HG03060 (cell line): ENCODE results near the gene CACNA1I.

Source experiments
- ATAC-seq: cut with Tn5 transposase; IDR thresholded peaks from one replicate; pipeline ENCODE4 v1.9.1; 2021; ENCODE audit warnings: low read depth, moderate number of reproducible peaks; ENCODE audit not compliant: unreplicated experiment

Gene CACNA1I

DNA sequence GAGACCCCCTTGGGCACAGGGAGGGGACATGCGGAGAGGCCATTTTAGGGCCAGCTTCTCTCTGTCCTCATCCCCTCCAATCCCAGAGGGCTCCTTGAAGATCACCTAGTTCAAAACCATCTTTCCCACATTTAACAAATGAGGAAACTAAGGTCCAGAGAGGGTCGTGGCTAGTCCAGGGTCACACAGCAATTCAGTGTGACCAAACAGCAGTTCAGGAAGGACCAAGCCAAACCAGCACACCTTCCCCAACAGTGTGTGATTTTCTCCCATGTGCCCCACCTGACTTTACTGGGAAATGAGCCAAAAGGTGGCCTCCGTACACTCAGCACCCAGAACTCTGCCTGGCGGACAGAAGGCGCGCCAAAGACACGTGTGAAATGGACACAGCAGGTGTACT, 51.3 kb downstream of the CACNA1I start:
- ATAC-seq: no peak

DNA sequence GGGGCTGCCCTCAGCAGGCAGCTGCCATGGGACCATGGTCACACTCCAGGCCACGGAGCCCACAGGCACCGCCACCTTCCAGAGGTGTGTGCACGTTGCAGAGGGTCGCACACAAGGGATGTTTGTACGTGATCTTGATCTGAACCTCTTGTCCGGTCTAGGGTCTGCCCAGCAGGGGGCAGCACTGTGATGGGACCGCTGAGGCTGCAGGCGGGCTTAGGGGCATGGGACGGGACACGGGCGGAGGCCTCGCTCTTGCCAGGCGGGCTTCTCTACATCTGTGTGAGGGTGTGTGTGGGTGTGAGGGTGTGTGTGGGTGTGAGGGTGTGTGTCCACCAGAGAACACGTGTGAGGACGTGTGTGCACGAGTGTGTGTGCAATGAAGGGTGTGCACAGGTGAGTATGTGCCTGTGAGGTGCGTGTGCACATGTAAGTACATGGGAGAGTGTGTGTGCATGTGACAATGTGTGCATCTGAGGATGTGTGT, 52.4 kb downstream of the CACNA1I start:
- ATAC-seq: no peak

DNA sequence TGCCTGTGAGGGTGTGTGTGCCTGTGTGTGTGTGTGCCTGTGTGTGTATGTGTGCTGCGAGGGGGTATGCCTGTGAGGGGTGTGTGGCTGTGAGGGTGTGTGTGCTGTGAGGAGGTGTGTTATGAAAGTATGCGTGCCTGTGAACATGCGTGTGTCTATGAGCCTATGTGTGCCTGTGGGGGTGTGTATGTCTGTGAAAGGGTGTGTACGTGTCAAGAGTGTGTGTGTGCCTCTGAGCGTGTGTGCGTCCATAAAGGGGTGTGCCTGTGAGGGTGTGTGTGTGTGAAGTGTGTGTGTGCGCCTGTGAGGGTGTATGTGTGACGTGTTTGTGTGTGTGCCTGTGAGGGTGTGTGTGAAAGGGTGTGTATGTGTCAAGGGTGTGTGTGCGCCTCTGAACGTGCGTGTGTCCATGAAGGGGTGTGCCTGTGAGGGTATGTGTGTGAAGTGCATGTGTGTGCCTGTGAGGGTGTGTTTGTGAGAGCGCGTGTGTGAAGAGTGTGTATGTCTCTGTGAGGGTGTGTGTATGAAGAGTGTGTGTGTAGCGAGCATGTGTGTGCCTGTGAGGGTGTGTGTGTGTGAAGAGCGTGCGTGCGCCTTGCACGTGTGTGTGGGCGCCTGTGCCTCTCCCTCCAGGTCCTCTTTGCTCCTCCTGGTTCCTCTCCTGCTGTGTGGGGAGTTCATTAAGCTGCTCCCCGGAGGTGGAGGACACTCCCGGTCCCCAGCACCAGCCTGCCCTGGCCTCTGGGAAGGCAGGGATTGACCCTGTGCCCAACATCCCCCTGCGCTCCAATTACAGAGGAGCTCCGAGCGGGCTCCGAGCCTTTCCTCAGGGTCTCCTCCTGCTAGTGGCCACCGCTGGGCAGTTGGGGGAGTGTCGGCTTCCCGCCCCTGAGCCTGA, 53.3 kb downstream of the CACNA1I start:
- no peak for ATAC-seq

DNA sequence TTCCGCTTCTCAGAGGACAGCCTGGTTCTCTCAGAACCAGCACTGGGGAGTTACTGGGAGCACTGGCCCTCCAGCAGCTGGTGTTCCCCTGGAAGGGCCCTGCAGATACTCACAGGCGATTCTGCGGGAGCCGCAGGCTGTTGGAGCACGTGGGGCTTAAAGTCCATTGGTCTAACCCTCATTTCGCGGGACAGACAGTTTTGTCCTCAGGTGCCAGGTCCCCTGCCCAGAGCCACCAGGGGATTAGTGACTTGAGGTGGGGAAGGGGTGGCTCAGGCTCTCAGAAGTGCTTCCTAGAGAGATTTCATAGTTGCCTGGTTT, 53.9 kb downstream of the CACNA1I start:
- no peak for ATAC-seq

DNA sequence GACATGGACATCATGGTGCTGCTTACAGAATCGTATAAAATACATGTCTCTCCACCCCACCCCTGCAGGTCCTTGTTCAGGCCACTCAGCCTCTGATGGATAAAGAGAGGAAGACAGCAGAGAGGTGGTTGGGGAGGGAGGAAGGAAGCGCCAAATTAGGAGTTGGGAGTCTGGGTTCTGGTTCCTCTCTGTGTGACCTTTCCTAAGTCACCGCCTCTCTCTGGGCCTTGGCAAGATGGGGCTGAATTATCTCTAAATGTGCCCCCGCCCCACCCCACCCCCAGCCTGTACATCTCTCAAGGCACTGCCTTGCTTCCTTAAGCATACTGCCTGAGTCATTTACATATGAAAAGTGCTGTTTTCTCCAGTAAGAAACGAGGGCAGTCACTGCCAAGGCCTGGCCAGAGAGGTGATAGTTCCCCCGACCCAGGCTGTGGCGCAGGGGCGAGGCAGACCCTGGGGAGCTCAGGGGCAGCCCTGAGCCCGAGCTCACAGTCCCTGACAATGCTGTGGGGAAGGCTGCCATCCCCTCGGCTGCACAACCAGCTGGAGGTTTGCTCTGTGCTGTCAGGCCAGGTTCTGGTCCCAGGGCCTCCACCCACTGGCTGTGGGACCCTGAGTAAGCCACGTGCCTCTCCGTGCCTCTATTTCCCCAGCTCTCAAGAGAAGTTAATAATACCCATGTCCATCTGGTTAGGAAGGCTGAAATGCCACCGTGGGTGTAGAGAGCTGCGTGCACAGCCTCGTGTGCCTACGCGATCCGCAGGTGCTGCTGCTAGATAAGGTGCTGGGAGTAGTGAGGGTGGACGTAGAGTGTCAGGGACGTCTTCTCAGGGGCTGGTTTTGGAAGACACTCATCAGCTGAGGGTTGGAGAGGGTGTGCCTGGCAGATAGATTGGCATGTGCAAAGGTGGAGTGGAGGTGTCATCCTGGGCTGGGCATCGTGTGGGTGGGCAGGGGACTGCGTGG, 55.3 kb downstream of the CACNA1I start:
- no peak for ATAC-seq

DNA sequence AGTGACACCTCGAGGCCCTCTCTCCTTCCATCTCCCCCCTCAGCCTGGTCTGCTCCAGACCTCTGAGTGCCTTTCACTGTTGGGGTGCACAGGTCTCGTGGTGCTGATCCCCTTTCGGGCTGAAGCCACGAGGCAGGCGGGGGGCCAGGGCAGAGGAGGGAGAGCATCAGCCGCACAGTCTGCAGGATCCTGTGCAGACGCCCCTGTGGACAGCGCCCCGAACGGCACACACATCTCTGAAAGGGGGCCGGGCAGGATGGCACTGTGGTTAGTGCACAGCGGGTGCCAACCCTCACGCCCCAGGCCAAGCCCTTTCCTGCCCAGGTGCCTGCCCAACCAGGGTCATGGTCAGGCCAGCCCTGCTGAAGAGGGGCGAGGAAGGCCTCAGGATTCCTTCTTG, 56.7 kb downstream of the CACNA1I start:
- ATAC-seq: no peak

DNA sequence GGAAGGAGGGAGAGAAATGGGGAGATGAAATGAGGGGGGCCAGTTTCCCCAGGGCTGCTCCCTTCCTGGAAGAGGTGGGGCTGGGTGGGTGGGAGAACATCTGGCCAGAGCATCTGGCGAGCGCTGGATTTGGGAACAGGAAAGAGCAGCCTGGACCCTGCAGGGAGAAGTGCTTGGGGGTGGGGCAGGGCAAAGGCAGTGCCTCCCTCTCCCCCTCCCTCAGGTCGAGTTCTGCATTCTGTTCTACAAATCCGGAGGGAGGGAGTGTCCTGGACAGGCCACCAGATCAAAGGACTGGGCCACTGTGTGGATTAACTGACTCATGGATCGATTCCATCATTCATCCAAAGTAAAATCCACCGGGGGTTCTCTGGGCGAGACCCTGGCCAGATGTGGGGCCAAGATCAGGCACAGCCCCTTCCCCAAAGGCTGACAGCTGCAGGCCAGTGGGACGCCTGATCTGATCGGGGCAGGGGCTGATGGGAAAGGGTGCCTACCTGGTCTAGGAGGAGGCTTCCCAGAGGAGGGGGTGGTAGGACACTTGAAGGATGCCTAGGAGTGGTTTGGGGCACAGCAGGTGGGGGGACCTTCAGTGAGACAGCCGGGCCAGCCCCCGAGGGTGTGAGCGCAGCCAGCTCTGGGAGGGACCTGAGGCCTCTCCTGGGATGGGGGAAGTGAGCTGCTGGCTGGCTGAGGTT, 57.5 kb downstream of the CACNA1I start:
- ATAC-seq: no peak

DNA sequence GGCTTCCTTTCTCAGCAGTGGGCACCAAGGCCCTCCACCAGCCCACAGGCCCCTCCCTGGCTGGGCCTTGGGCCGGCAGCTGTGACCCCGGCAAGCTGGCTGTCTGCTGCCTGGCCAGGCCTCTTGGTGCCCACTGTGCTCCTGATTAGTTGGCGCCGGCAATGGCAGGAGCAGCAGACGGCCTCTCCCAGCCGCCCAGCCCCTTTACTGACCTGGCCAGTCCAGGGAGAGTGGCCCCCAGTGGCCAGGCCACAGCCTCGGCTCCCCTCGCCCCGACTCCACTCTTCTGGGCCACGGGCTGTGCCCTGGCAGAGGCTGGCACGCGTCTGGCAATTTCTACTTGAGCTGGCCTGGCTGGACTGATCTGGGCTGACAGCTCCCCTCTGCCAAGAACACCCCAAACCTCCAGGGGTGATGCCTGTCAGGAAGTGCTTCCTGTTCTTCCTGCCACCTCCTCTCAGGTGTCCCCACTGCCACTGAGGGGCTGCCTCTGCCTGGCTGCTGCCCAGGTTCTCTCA, 58.1 kb downstream of the CACNA1I start:
- no peak for ATAC-seq

DNA sequence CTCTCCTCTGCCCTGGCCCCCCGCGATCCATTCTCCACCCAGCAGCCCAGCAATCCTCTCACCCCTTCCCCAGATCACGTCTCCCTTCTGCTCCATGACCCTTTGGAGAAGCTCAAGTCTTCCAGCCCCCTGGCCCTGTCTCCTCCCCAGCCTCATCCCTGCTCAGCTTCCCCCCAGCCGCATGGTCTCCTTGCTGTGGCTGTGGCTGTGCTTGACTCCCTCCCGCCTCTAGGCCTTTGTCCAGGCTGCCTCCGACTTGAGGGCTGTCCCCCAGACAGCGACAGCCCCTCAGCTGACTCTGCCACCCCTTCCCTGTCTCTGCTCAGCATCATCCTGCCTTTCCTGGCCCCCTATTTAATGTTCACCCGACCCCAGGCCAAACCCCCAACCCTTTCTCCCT, 59.3 kb downstream of the CACNA1I start:
- no peak for ATAC-seq

DNA sequence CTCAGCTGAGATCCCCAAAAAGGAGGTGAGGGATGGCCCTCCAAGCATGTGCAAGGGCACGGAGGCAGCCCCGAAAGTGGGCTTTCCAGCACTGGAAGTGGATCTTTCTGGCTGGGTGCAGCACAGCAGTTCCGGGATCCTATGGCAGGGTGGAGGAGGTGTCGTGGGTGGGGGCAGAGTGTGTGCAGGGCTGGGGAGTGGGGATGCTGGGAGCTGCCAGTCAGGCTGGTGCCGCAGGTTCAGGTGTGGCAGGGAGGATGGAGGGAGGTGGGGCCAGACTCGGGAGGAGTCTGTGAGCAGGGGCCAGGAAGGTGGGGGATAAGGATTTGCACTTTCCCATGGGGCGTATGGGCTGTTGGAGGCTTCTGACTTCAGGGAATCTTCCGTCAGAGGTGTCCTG, 60.2 kb downstream of the CACNA1I start:
- ATAC-seq: no peak

DNA sequence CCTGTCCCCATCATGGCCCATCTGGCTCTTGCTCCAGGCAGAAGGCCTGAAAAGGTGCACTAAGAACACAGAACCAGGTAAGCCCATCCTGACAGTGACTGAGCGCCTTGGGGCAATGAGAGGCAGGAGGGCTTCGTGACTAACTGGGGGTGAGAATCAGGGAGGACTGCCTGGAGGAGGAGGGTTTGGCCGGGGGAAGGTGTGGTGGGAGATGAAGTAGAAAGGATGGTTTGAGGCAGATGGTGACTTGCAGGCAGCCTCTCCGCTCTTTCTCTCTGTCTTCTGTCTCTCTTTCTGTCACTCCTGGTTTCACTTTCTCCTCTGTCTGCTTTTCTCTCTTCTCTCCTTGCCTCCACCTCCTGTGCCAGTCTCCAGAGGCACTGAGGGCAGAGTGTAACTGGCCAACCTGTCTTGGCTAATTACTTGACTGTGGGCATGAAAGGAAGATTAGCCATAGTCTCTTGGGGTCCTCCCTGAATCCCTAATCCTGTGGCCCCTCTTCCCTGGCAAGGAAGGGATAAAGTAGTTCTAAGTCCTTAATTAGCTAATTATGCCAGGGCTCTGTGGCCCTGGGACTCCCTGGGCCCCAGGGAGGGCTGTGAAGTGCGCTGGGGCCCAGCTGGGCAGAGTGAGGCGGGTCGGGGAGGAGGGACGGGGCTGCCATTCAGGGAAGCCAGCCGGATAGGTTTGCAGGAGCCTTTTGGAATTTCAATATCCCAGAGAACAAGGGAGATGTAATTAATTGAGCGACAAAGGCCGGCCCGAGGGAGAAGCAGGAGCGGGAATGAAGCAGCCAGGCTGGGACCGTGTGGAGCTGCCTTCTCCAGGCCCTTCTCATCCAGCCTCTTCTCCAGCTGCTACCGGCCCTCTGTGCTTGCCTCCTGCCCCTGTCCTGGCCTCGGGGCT, 61.1 kb downstream of the CACNA1I start:
- ATAC-seq: no peak

DNA sequence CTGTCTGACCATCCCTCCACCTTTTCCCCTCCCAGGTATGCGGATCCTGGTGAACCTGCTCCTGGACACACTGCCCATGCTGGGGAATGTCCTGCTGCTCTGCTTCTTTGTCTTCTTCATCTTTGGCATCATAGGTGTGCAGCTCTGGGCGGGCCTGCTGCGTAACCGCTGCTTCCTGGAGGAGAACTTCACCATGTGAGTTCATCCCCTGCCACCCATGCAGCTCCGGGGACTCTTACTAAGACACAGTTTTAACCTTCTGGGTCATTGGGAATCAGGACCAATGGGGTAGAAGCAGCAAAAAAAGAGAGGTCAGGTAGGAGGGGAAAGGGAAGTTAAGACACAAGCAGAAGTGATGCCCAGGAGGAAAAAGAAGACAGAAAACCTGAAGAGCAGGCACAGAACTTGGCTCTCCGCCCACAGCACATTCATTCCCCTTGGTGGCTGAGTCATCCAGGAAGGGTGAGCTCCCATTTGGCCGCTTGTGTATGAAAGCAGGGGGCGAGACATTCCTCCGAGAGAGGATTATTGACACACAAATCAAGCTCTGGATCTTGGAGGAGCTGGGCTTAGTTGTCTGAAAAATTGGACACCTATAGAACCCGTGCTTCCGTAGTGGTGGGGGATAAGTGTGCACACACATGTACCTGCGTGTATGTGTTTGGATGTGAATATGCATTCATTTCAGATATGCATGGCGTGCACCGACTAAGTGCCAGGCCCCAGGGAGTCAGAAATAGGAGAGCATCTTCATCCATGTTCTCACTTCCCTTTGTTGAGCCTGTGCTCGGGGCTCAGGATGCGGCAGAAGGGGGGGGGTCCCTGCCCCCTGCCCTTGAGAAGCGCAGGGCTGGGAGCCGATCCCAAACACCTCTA, 64.2 kb downstream of the CACNA1I start:
- ATAC-seq: no peak

DNA sequence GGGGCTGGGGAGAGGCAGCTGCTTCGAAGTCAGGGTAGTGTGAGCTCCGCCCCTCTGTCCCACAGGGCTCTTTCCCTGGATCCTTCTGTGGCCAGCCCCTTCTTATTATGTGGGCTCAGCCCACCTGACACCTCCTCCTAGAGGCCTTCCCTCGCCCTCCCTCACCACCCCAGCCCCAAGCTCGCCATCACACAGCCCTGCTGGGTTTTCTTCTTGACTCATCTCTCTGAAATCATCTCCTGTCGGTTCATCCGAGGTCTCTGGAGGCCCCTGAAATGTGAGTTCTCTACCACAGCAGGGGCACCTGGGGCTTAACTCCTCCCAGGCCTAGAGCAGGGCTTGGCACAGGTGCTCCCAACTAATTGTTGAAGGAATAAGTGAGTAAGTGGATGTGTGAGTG, 65.2 kb downstream of the CACNA1I start:
- ATAC-seq: no peak

DNA sequence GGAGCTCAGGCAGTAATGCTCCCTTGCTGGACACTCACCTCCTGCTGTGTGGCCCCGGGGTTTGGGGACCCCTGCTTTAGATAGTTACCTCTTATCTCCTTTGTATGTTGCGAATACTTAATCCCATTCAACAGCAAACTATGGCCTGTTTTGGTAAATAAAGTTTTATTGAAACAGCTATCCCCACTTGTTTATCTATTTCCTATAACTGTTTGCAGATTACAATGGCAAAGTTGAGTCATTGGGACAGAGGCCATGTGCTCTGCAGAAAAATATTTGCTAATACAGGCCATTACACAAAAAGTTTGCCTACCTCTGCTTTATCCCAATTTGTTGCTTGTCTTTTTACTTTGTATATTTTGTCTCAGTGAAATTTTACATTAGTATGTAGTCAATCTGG, 68.4 kb downstream of the CACNA1I start:
- no peak for ATAC-seq

DNA sequence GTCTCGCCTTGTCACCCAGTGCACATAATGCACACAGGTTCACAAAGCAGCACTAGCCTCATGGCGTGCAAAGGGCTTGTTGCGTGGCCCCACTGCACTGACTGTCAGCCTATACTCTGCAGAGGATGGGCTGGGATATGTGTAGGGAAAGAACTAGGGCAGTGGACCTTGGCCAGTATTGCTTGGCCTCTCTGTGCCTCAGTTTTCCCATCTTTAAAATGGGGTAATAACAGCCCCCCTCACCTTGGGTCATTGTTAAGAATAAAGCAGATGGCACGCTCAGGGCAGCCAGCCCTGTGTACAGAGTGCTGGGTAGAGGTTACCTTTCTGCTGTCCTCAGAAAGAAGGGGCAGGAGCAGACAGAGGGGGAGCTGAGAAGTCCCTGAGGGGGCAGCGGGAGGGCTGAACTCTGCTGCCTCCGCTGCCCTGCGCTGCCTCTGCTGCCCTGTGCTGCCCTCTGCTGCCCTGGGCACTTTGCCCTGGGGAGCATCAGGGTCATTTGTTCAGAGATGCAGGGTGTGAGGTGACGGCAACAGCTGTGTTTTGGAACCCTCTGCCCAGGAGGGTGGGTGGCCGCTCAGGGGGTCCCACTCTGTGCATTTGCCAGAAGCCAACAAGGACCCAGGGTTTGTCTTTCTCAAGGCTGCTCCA, 71.2 kb downstream of the CACNA1I start:
- no peak for ATAC-seq

DNA sequence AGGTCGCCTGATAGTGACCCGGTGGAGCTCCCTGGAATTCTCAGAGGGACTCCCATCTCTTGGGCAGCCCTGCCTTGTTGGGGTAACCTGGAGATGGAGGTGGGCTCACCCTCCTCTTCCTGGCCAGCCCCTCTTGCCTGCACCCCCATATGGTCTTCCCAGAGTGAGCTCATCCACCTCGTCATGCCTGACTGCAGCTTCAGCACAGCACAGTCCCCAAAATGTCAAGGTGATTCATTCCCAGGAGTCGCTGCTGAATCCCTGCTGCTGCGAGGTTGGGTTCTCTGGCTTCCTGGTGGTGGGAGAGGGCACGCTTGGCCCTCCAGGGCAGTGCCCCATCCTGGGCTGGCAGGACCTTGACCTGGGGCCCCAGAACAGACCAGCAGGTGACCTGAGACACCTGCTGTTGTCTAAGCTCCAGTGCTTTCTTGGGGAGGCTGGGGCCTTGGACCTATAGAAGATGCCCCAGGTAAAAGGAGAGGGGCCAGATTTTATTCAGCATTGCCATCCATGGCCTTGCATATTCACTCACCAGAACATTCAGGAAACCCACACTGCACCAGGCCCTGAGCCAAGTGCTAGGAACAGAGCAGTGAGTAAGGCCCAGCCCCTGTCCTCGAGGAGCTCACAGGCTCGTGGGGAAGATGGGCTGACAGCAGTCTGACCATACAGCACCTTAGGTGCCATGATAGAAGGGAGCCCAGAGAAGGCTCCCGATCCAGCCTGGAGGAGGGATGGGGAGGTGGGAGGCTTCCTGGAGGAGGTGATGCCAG, 72.9 kb downstream of the CACNA1I start:
- no peak for ATAC-seq

DNA sequence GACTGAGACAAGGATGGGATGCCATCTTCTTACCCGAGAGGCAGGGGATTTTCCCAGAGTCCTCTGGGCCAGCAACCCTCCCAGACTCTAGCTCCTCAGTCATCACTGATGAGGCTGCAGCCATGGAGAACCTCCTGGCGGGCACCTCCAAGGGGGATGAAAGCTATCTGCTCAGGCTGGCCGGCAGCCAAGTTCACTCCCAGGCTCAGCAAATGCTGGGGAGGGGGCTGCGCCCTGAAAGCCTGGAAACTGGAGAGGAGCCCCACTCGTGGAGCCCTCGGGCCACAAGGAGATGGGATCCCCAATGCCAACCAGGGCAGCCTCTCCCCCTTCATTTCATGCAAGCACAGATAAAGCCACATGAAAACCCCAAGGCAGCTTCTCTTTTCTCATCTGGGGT, 75.0 kb downstream of the CACNA1I start:
- no peak for ATAC-seq
